H9 (cell line): ENCODE results near the gene GLYATL2. TPM values are rescaled to one million over a fixed set of nuclear protein-coding genes. Genes with fewer than 3 reads are reported as not detected.

Experiments used
- DNase-seq: peaks from one replicate; pipeline ENCODE4 v3.0.0-alpha.2; 2017
- H2AFZ ChIP-seq: one replicate; pipeline ENCODE4 v1.6.1; 2013; ENCODE audit warnings: mild to moderate bottlenecking, low read length, control low read depth, moderate library complexity
- H2AK5ac ChIP-seq: 2 replicates; pipeline ENCODE4 v1.6.1; 2013; ENCODE audit warnings: low read length, control low read depth, mixed read lengths; ENCODE audit not compliant: insufficient read length
- H2BK120ac ChIP-seq: one replicate; pipeline ENCODE4 v1.6.1; 2013; ENCODE audit warnings: low read depth, mild to moderate bottlenecking, low read length, control low read depth, inconsistent platforms; ENCODE audit not compliant: poor library complexity, severe bottlenecking
- H2BK12ac ChIP-seq: 2 replicates; pipeline ENCODE4 v1.6.1; 2013; ENCODE audit warnings: low read length, control low read depth, mixed read lengths, low read depth; ENCODE audit not compliant: insufficient read length
- H2BK15ac ChIP-seq: 2 replicates; pipeline ENCODE4 v1.6.1; 2013; ENCODE audit warnings: low read depth, low read length, control low read depth
- H2BK20ac ChIP-seq: one replicate; pipeline ENCODE4 v1.6.1; 2013; ENCODE audit warnings: low read depth, mild to moderate bottlenecking, low read length, control low read depth, inconsistent platforms; ENCODE audit not compliant: poor library complexity, severe bottlenecking
- H2BK5ac ChIP-seq: 2 replicates; pipeline ENCODE4 v1.6.1; 2013; ENCODE audit warnings: low read length, control low read depth, mixed read lengths; ENCODE audit not compliant: insufficient read length
- H3K14ac ChIP-seq: 2 replicates; pipeline ENCODE4 v1.6.1; 2013; ENCODE audit warnings: low read length, control low read depth; ENCODE audit not compliant: insufficient read depth
- H3K18ac ChIP-seq: 2 replicates; pipeline ENCODE4 v1.6.1; 2013; ENCODE audit warnings: low read depth, mild to moderate bottlenecking, mixed read lengths, low read length, control low read depth; ENCODE audit not compliant: insufficient read length
- H3K23ac ChIP-seq: 2 replicates; pipeline ENCODE4 v1.6.1; 2013; ENCODE audit warnings: low read length, control low read depth, mixed read lengths, low read depth; ENCODE audit not compliant: insufficient read length
- H3K23me2 ChIP-seq: 2 replicates; pipeline ENCODE4 v1.6.1; 2013; ENCODE audit warnings: low read depth, mild to moderate bottlenecking, mixed read lengths, low read length, control low read depth; ENCODE audit not compliant: insufficient read length, poor library complexity, severe bottlenecking
- H3K27ac ChIP-seq: 2 replicates; pipeline ENCODE4 v1.5.1; 2013; ENCODE audit warnings: low read length, control low read depth, mixed read lengths, low read depth; ENCODE audit not compliant: insufficient read length
- H3K27me3 ChIP-seq: 2 replicates; pipeline ENCODE4 v1.6.1; 2013; ENCODE audit warnings: low read length, control low read depth, inconsistent platforms; ENCODE audit not compliant: insufficient read depth
- H3K4ac ChIP-seq: 2 replicates; pipeline ENCODE4 v1.6.1; 2013; ENCODE audit warnings: low read depth, mild to moderate bottlenecking, control low read depth, inconsistent platforms, low read length, moderate library complexity
- H3K4me1 ChIP-seq: 2 replicates; pipeline ENCODE4 v1.6.1; 2013; ENCODE audit warnings: low read length, control low read depth, inconsistent platforms; ENCODE audit not compliant: insufficient read depth
- H3K4me2 ChIP-seq: 2 replicates; pipeline ENCODE4 v1.6.1; 2013; ENCODE audit warnings: low read length, control low read depth, mixed read lengths; ENCODE audit not compliant: insufficient read length, insufficient read depth
- H3K56ac ChIP-seq: 2 replicates; pipeline ENCODE4 v1.6.1; 2013; ENCODE audit warnings: low read depth, mild to moderate bottlenecking, mixed read lengths, low read length, control low read depth; ENCODE audit not compliant: insufficient read length
- H3K79me1 ChIP-seq: 2 replicates; pipeline ENCODE4 v1.6.1; 2013; ENCODE audit warnings: low read depth, mild to moderate bottlenecking, moderate library complexity, low read length, control low read depth, inconsistent platforms; ENCODE audit not compliant: insufficient read depth, poor library complexity, severe bottlenecking
- H3K79me2 ChIP-seq: 2 replicates; pipeline ENCODE4 v1.6.1; 2013; ENCODE audit warnings: low read length, control low read depth, inconsistent platforms; ENCODE audit not compliant: insufficient read depth
- H3K9ac ChIP-seq: 2 replicates; pipeline ENCODE4 v1.6.1; 2013; ENCODE audit warnings: low read length, control low read depth, mixed read lengths; ENCODE audit not compliant: insufficient read length; ENCODE audit errors: extremely low read depth
- H3K9me3 ChIP-seq: one replicate; pipeline ENCODE4 v1.6.1; 2013; ENCODE audit warnings: low read depth, low read length, inconsistent platforms; ENCODE audit not compliant: control insufficient read depth
- H3T11ph ChIP-seq: one replicate; pipeline ENCODE4 v1.6.1; 2013; ENCODE audit warnings: mild to moderate bottlenecking, low read length, control low read depth, inconsistent platforms
- H4K20me1 ChIP-seq: one replicate; pipeline ENCODE4 v1.6.1; 2013; ENCODE audit not compliant: control insufficient read depth, insufficient read length, insufficient read depth
- H4K5ac ChIP-seq: 2 replicates; pipeline ENCODE4 v1.6.1; 2013; ENCODE audit warnings: low read depth, mild to moderate bottlenecking, mixed read lengths, low read length, control low read depth; ENCODE audit not compliant: insufficient read length
- H4K8ac ChIP-seq: replicated peaks from 2 replicates; pipeline ENCODE4 v1.6.1; 2013; ENCODE audit warnings: low read length, control low read depth, mixed read lengths, low read depth; ENCODE audit not compliant: insufficient read length
- H4K91ac ChIP-seq: 2 replicates; pipeline ENCODE4 v1.6.1; 2013; ENCODE audit warnings: low read depth, mild to moderate bottlenecking, moderate library complexity, mixed read lengths, low read length, control low read depth; ENCODE audit not compliant: insufficient read length
- H3K27ac Mint-ChIP-seq, 3 experiments: 2 replicates in 2 of 3; 3 replicates in 1 of 3; pipeline ENCODE4 v1.8.0; 2020 to 2021; ENCODE audit warnings: mixed read lengths in 3 of 3, mild to moderate bottlenecking in 1 of 3, moderate library complexity in 1 of 3
- H3K27me3 Mint-ChIP-seq: 2 replicates; pipeline ENCODE4 v1.8.0; 2021; ENCODE audit warnings: low read depth, mild to moderate bottlenecking, moderate library complexity, mixed read lengths
- H3K36me3 Mint-ChIP-seq, 3 experiments: 2 replicates in 2 of 3; 3 replicates in 1 of 3; pipeline ENCODE4 v1.8.0; 2020 to 2021; ENCODE audit warnings: low read depth in 3 of 3, mixed read lengths in 3 of 3; ENCODE audit not compliant: insufficient read depth in 1 of 3
- H3K4me1 Mint-ChIP-seq, 2 experiments: 2 replicates each; pipeline ENCODE4 v1.8.0; 2020; ENCODE audit warnings: mixed read lengths in 2 of 2
- H3K4me3 Mint-ChIP-seq, 2 experiments: 2 replicates in 1 of 2; 3 replicates in 1 of 2; pipeline ENCODE4 v1.8.0; 2020 to 2021; ENCODE audit warnings: mild to moderate bottlenecking in 2 of 2, mixed read lengths in 2 of 2, moderate library complexity in 1 of 2
- H3K9me3 Mint-ChIP-seq, 2 experiments: 2 replicates in 1 of 2; 3 replicates in 1 of 2; pipeline ENCODE4 v1.8.0; 2020; ENCODE audit warnings: mild to moderate bottlenecking in 2 of 2, mixed read lengths in 2 of 2, moderate library complexity in 1 of 2
- CTCF ChIP-seq: fragments of 200-600 bp; sonication (generic); conservative IDR thresholded peaks from 3 replicates; pipeline ENCODE4 v1.8.0; 2021; ENCODE audit warnings: antibody characterized with exemption, mild to moderate bottlenecking
- WGBS: extraction: QIAGEN DNeasy Blood & Tissue Kit; methylation state at CpG from one replicate; pipeline ENCODE4 v1.1.7; 2013; ENCODE audit warnings: missing lambda C conversion rate, low lambda C conversion rate, mixed read lengths; ENCODE audit not compliant: insufficient read length; ENCODE audit errors: extremely low coverage; 5-methylcytosine and 5-hydroxymethylcytosine counted together
- total RNA-seq: library from RNA; stranded (reverse); gene quantifications from 2 replicates; pipeline ENCODE4 v1.2.1, GENCODE V29; 2021

Gene GLYATL2
- total RNA-seq, 1 experiment from 2014 or later = not detected

- DNase-seq = no peak
- peaks cover 74 to 79% of the 10 kb centered on the region in 2 experiments for H3K9me3 Mint-ChIP-seq
- no CpG with 5 or more reads among the region's 4 CpGs for WGBS
Observed at GRCh38 chr11:58801974-58802545, 42.4 kb downstream of the GLYATL2 start.

More at GRCh38 chr11:58801974-58802545, 42.4 kb downstream of the GLYATL2 start:
- Histone ChIP-seq H3K23ac (no peak overlapping the region), H2BK120ac (no peak overlapping the region), H3T11ph (no peak overlapping the region), H2AFZ (no peak overlapping the region), H3K79me1 (no peaks in the 10 kb centered on the region), H3K14ac (no peak overlapping the region), H2BK12ac (no peak overlapping the region), H2AK5ac (no peak overlapping the region), H2BK5ac (no peak overlapping the region), H2BK20ac (no peak overlapping the region), H3K56ac (no peak overlapping the region), H3K4me2 (no peak overlapping the region), H3K79me2 (no peaks in the 10 kb centered on the region), H4K20me1 (no peaks in the 10 kb centered on the region), H4K5ac (no peak overlapping the region), H2BK15ac (no peak overlapping the region), H3K23me2 (no peaks in the 10 kb centered on the region), H3K27ac (no peak overlapping the region), H3K4me1 (no peaks in the 10 kb centered on the region), H4K8ac (no peak overlapping the region), H3K9ac (no peak overlapping the region), H3K27me3 (no peaks in the 10 kb centered on the region), H4K91ac (no peak overlapping the region), H3K4ac (no peak overlapping the region), H3K9me3 (peaks cover 3% of the 10 kb centered on the region), H3K18ac (no peak overlapping the region)
- Mint-ChIP-seq H3K4me3 (no peak overlapping the region), H3K4me1 (no peaks in the 10 kb centered on the region), H3K27ac (no peak overlapping the region), H3K36me3 (peaks cover 0 to 34% (median 2%) of the 10 kb centered on the region in 3 experiments; a peak in 4 of 7 replicates), H3K27me3 (peaks cover 3% of the 10 kb centered on the region)
- TF ChIP-seq CTCF = no peak
